ENCODE results near the gene NEUROD2. TPM values are rescaled to one million over a fixed set of nuclear protein-coding genes. Genes with fewer than 3 reads are reported as not detected.

The NEUROD2 gene
- polyA plus RNA-seq, 1 donor: 0.05 TPM

GRCh38 chr17:39580082-39580468 is 27.6 kb downstream of the NEUROD2 start:
- DNase-seq (ENCODE audit: low read depth): no peak

- no peak for DNase-seq (ENCODE audit: low read depth)
Observed at GRCh38 chr17:39579318-39580081, 28.2 kb downstream of the NEUROD2 start.

- DNase-seq (ENCODE audit: low read depth): no peak
Observed at GRCh38 chr17:39578272-39578671, 29.4 kb downstream of the NEUROD2 start.

- no peak for DNase-seq (ENCODE audit: low read depth)
Observed at GRCh38 chr17:39576187-39576586, 31.5 kb downstream of the NEUROD2 start.

DNA sequence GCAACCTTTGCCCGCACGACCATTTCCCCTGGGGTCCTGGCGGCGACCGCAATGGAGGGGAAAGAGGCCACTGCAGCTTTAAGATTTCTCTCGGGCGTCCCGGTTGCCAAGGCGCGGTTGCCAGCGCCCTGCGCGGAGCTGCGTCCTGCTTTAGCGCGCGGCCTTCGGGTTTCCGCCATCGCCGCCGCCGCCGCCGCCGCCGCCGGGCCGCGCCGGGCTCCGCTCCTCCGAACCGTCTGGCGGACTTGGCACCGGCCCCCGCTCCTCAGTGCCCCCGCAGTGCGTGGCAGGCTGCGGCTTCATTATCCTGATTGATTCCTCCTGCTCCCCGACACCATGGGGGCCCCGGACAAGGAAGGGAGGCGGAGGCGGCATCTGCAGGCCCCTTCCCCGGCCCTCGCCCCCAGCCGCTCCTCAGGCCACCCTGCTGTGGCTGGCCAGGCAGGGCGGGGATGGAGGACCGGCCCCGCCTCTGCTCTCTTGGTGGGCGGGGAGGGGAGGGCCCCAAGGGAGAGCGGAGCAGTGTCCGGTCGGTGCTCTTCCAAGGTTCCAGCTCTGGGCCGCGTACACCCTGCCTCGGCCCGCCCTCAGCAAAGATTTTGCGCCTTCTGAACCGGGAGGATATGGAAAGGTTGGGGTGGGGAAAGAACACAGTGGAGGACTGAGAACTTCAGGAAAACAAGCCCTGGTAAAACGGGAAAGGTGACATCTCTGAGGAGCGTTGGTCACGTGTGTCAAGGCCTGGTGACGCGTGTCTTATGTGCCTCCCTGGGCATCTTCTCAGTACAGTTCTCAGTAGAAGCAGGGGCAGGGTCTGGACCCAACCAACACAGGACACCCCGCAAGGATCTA is 34.0 kb downstream of the NEUROD2 start:
- DNase-seq (ENCODE audit: low read depth): no peak

- no peak for DNase-seq (ENCODE audit: low read depth)
Observed at GRCh38 chr17:39572121-39572520, 35.6 kb downstream of the NEUROD2 start.

GRCh38 chr17:39569126-39569525 is 38.6 kb downstream of the NEUROD2 start:
- no peak for DNase-seq (ENCODE audit: low read depth)

GRCh38 chr17:39568702-39569101 is 39.0 kb downstream of the NEUROD2 start:
- DNase-seq (ENCODE audit: low read depth): no peak

- no peak for DNase-seq (ENCODE audit: low read depth)
Observed at GRCh38 chr17:39566094-39566850, 41.4 kb downstream of the NEUROD2 start.

DNA sequence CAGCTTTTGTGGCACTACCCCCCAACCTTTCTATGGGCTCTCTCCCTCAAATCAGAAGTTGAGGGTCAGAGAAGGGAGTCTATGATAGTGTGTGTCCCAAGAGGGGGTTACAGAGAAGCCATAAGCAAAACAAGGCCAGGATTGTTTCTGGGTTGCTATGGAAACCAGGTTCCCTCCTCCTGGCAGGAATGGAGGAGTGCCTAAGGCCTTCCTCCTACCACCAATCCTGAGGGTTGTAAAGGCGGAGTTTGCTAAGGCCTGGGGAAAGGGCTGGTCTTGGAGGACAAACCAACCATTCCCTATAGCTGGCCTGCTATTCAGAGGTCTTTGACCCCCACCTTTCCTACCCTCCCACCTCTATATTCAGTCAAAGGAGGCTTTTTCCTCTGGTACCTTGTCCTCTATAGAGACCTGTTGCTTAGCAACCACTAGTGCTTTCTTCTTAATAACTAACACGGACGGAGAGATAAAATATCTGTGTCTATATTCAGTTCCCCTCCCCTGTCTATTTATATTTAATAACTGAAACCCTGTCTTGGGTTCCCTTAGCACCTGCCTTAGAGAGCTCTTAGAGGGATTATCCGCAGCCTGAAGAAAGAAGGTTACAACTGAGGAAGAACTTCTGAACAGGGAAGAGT is 43.4 kb downstream of the NEUROD2 start:
- no peak for DNase-seq (ENCODE audit: low read depth)

DNA sequence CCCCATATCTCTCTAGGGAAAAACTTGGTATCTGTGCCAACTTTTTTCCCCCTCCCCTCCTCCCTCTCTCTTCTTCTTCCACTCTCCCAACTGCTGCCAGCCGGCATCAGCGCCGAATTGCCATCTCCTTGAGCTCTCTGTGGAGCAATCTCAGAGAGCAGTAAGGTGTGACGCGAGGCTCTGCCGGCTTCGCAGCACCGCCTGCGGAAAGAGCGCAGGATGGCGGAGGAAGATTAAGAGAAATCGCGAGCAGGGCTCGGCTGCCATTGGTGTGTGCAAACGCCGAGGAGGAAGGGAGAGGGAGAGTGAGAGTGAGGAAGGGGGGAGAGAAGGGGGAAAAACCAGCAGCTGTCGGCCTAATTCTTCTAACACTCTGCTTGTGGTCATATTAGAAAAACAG is 44.2 kb downstream of the NEUROD2 start:
- no peak for DNase-seq (ENCODE audit: low read depth)

GRCh38 chr17:39562976-39563375 is 44.7 kb downstream of the NEUROD2 start:
- no peak for DNase-seq (ENCODE audit: low read depth)

- DNase-seq (ENCODE audit: low read depth): no peak
Observed at GRCh38 chr17:39562395-39562794, 45.3 kb downstream of the NEUROD2 start.

GRCh38 chr17:39556423-39556822 is 51.3 kb downstream of the NEUROD2 start:
- DNase-seq (ENCODE audit: low read depth): no peak

- no peak for DNase-seq (ENCODE audit: low read depth)
Observed at GRCh38 chr17:39555368-39555767, 52.4 kb downstream of the NEUROD2 start.

Other genes starting within 250 kb of the NEUROD2 start
- gene FBXL20, start 206.3 kb downstream of the NEUROD2 start, polyA plus RNA-seq (ENCODE audit: insufficient read length): 6.1 TPM
- gene MED1, start 156.7 kb downstream of the NEUROD2 start, polyA plus RNA-seq (ENCODE audit: insufficient read length): 26.4 TPM
- gene CDK12, start 146.4 kb downstream of the NEUROD2 start, polyA plus RNA-seq (ENCODE audit: insufficient read length): 29.6 TPM
- 1.0 TPM for gene PPP1R1B, start 19.0 kb upstream of the NEUROD2 start, polyA plus RNA-seq (ENCODE audit: insufficient read length)
- 29.9 TPM for gene STARD3, start 29.2 kb upstream of the NEUROD2 start, polyA plus RNA-seq (ENCODE audit: insufficient read length)
- gene TCAP, start 57.4 kb upstream of the NEUROD2 start, polyA plus RNA-seq (ENCODE audit: insufficient read length): 399 TPM
- gene PNMT, start 60.5 kb upstream of the NEUROD2 start, polyA plus RNA-seq (ENCODE audit: insufficient read length): 4.8 TPM
- 19.2 TPM for gene PGAP3, start 80.1 kb upstream of the NEUROD2 start, polyA plus RNA-seq (ENCODE audit: insufficient read length)
- gene ERBB2, start 92.1 kb upstream of the NEUROD2 start, polyA plus RNA-seq (ENCODE audit: insufficient read length): 121 TPM
- gene MIEN1, start 122.6 kb upstream of the NEUROD2 start, polyA plus RNA-seq (ENCODE audit: insufficient read length): 18.1 TPM
- 0.51 TPM for gene GRB7, start 130.0 kb upstream of the NEUROD2 start, polyA plus RNA-seq (ENCODE audit: insufficient read length)

Measured in forelimb muscle (tissue), 1 donor.